ENCODE data around the gene CCR5. TPM values are rescaled to one million over a fixed set of nuclear protein-coding genes. Genes with fewer than 3 reads are reported as not detected.

Gene CCR5
- total RNA-seq, 1 donor from 2014 or later, result not detected

DNA sequence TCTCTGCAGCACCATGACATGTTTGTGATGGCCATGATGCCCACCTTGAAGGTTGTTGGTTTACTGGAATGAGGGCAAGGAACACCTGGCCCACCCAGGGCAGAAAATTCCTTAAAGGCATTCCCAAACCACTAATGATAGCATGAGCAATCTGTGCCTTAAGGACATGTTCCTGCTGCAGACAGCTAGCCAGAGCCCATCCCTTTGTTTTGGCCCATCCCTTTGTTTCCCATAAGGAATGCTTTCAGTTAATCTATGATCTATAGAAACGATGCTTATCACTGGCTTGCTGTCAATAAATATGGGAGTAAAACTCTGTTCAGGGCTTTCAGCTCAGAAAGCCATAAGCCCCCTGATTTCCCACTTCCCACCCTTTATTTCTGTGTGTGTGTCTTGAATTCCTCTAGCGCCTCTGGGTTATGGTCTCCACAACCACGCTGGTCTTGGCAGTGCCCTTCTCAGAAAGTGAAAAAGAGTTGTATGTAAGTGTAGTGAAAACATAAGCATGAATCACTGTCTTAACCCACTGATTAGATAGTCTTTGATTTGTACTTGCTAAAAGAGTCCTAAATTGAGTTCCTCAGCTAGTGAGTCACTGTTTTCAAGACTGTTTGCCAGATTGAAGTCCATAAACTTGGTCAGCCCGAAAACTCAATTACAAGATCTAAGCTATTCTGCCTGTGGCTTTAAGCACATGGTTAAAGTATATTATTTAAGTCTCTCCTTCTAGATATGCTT is 35.8 kb upstream of the CCR5 start:
- no peak for DNase-seq (ENCODE audit: low spot score, unreplicated experiment)
- H3K27me3 Mint-ChIP-seq, result peaks cover 7% of the 10 kb centered on the region
- peaks cover 19% of the 10 kb centered on the region for H3K9me3 Mint-ChIP-seq (ENCODE audit: low read depth)
- TF ChIP-seq CTCF (IDR thresholded peaks at IDR 0.05; ENCODE audit: unreplicated experiment), result no peak
- H3K36me3 Mint-ChIP-seq (ENCODE audit: insufficient read depth), result no peaks in the 10 kb centered on the region
- no peak overlapping the region for H3K4me3 Mint-ChIP-seq (ENCODE audit: low read depth)
- H3K4me1 Mint-ChIP-seq (ENCODE audit: low read depth), result peaks cover 1% of the 10 kb centered on the region
- peak overlapping the region; percentile 31 for H3K27ac Mint-ChIP-seq

- H3K27ac Mint-ChIP-seq, result no peak overlapping the region
- no peak overlapping the region for H3K4me3 Mint-ChIP-seq (ENCODE audit: low read depth)
- H3K36me3 Mint-ChIP-seq (ENCODE audit: insufficient read depth), result no peaks in the 10 kb centered on the region
- peaks cover 25% of the 10 kb centered on the region for H3K9me3 Mint-ChIP-seq (ENCODE audit: low read depth)
- H3K27me3 Mint-ChIP-seq, result peaks cover 7% of the 10 kb centered on the region
- no peak for DNase-seq (ENCODE audit: low spot score, unreplicated experiment)
- TF ChIP-seq CTCF (IDR thresholded peaks at IDR 0.05; ENCODE audit: unreplicated experiment), result no peak
- peaks cover 1% of the 10 kb centered on the region for H3K4me1 Mint-ChIP-seq (ENCODE audit: low read depth)
Observed at GRCh38 chr3:46335541-46335940, 35.2 kb upstream of the CCR5 start.

GRCh38 chr3:46337911-46338310 is 32.8 kb upstream of the CCR5 start:
- no peak overlapping the region for H3K4me3 Mint-ChIP-seq (ENCODE audit: low read depth)
- no peaks in the 10 kb centered on the region for H3K4me1 Mint-ChIP-seq (ENCODE audit: low read depth)
- H3K27ac Mint-ChIP-seq, result no peak overlapping the region
- no peaks in the 10 kb centered on the region for H3K27me3 Mint-ChIP-seq
- DNase-seq (ENCODE audit: low spot score, unreplicated experiment), result no peak
- TF ChIP-seq CTCF (IDR thresholded peaks at IDR 0.05; ENCODE audit: unreplicated experiment), result no peak
- no peaks in the 10 kb centered on the region for H3K36me3 Mint-ChIP-seq (ENCODE audit: insufficient read depth)
- peaks cover 25% of the 10 kb centered on the region for H3K9me3 Mint-ChIP-seq (ENCODE audit: low read depth)

GRCh38 chr3:46338840-46339239 is 31.9 kb upstream of the CCR5 start:
- Mint-ChIP-seq H3K4me3 (ENCODE audit: low read depth) (no peak overlapping the region), H3K9me3 (ENCODE audit: low read depth) (peaks cover 25% of the 10 kb centered on the region)

GRCh38 chr3:46344476-46344875 is 26.3 kb upstream of the CCR5 start:
- peaks cover 16% of the 10 kb centered on the region for H3K9me3 Mint-ChIP-seq (ENCODE audit: low read depth)
- H3K27me3 Mint-ChIP-seq, result no peaks in the 10 kb centered on the region
- H3K27ac Mint-ChIP-seq, result no peak overlapping the region
- H3K4me1 Mint-ChIP-seq (ENCODE audit: low read depth), result no peaks in the 10 kb centered on the region
- DNase-seq (ENCODE audit: low spot score, unreplicated experiment), result no peak
- no peak for TF ChIP-seq CTCF (IDR thresholded peaks at IDR 0.05; ENCODE audit: unreplicated experiment)
- H3K36me3 Mint-ChIP-seq (ENCODE audit: insufficient read depth), result no peaks in the 10 kb centered on the region
- no peak overlapping the region for H3K4me3 Mint-ChIP-seq (ENCODE audit: low read depth)

More at GRCh38 chr3:46338840-46339239, 31.9 kb upstream of the CCR5 start:
- no peak for DNase-seq (ENCODE audit: low spot score, unreplicated experiment)
- Mint-ChIP-seq H3K36me3 (ENCODE audit: insufficient read depth) (no peaks in the 10 kb centered on the region), H3K4me1 (ENCODE audit: low read depth) (no peaks in the 10 kb centered on the region), H3K27ac (no peak overlapping the region), H3K27me3 (no peaks in the 10 kb centered on the region)
- TF ChIP-seq CTCF (IDR thresholded peaks at IDR 0.05; ENCODE audit: unreplicated experiment), result no peak

Measured in progenitor cell of endocrine pancreas (in vitro differentiated cells).